ENCODE data around the gene TBC1D8.

TBC1D8 gene

GRCh38 chr2:101109451-101110118 is 41.6 kb downstream of the TBC1D8 start:
- no peak for DNase-seq

GRCh38 chr2:101108357-101108756 is 42.8 kb downstream of the TBC1D8 start:
- no peak for DNase-seq

DNA sequence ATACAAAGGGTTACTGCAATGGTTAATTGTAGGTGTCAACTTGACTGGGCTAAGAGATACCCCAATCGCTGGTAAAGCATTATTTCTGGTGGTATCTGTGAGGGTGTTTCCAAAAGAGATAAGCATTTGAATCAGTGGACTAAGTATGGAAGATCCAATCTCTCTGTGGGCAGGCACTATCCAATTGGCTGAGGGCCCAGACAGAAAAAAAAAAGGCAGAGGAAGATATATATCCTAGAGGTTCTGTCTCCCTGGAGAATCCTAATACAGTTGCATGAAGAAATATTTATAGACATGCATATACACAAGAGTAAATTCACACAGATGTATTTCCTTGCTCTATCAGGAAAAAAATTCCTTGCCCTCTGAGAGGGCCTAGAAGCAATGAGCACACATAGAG is 43.9 kb downstream of the TBC1D8 start:
- DNase-seq: no peak

DNA sequence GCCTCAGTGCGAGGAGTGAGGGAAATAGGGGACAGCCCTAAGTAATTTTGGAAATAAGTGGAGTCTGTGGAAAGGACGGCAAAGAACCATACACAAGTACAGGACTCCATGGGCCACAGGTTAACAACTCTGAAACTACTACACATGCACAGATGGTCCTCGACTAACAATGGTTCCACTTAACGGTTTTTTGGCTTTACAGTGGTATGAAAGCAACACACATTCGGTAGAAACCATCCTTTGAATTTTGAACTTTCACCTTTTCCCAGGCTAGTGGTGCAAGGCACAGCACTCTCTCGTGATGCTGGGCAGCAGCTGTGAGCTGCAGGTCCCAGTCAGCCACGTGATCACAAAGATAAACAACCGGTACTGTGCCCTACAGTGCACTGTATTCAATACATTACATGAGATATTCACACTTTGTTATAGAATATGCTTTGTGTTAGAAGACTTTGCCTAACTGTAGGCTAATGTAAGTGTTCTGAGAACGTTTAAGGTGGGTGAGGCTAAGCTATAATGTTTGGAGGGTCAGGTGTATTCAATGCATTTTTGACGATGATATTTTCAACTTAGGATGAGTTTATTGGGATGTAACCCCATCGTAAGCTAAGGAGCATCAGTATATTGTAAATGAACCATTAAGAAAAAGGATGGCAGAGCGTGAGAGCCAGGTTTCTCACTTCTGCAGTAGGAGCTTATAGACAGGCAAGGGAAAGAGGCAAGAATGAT is 44.6 kb downstream of the TBC1D8 start:
- DNase-seq: no peak

DNA sequence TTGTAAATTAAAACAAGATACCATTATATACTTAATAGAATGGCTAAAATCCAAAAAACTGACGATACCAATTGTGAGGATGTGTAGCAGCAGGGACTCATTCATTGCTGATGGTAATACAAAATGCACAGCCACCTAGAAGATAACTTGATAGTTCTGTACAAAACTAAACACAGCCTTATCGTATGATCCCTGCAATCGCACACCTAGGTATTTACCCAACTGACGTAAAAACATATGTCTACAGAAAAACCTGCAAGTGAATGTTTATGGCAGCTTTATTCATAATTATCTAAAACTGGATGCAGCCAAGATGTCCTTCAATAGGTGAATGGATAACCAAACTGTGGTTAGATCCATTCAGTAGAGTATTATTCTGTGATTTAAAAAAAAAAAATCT is 45.5 kb downstream of the TBC1D8 start:
- no peak for DNase-seq

- DNase-seq: no peak
Observed at GRCh38 chr2:101097638-101098037, 53.5 kb downstream of the TBC1D8 start.

GRCh38 chr2:101096619-101097142 is 54.5 kb downstream of the TBC1D8 start:
- DNase-seq: no peak

DNA sequence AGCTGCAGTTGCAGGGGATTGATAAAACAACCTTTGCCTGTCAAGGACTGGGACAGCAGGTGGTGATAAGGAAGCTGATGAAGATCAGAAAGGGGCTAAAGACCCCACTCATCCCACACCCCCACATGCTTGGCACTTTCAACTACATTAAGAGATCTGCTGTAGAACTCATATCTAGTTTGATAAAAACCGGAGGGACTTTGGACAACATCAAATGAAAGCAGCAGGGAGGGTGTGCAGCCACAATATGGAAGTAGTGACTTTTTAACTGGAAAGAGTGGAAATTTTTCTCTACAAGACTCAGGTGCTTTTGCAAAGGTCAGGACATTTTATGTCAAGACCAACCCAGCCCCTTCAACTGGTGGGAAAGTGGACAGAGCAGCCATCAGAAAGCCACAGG is 56.8 kb downstream of the TBC1D8 start:
- DNase-seq: no peak

GRCh38 chr2:101089942-101090799 is 61.0 kb downstream of the TBC1D8 start:
- DNase-seq: no peak

GRCh38 chr2:101089419-101089818 is 61.8 kb downstream of the TBC1D8 start:
- DNase-seq: no peak

GRCh38 chr2:101087638-101088037 is 63.5 kb downstream of the TBC1D8 start:
- DNase-seq: no peak

- DNase-seq: no peak
Observed at GRCh38 chr2:101083613-101084012, 67.6 kb downstream of the TBC1D8 start.

DNA sequence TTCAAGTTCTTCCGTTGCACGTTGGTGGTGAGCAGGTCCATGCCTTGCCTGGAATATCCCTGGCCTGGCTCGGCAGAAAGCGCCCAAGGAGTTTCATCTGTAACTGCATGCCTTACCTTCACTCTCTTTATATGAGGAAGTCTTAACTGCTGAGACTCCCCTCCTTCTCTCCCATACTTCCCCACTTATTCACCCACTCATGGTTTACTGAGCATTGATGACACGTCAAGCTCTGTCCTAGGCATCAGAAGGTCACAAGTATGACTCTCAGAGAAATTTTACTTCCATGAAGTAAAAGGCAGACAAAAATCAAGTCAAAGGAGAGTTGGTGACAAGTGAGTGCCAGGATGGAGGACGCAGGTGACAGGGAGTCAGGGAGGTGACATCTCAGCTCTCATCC is 68.2 kb downstream of the TBC1D8 start:
- no peak for DNase-seq

DNA sequence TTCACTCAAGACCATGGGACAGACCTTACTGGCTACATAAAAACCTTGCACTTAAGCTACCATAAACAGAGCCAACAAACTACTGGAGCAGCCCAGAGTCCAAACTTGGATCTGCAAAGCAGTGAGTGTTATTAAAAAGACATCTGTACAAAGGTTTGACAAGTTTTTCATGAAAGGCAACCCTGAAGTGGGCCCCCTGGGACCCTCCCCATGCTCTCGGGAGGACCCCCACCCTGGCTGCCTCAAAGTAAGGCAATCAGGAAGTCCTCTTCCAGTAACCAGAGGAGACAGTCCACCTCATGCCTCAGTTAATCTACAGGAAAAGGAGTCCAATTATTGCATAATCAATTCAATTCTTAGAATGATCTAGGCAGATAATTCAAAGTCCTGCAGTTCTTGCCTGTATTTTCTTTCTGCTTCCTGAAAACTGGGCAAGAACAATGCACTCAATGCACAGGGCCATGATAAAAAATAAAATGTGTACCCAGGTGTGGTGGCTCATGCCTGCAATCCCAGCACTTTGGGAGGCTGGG is 69.7 kb downstream of the TBC1D8 start:
- no peak for DNase-seq

DNA sequence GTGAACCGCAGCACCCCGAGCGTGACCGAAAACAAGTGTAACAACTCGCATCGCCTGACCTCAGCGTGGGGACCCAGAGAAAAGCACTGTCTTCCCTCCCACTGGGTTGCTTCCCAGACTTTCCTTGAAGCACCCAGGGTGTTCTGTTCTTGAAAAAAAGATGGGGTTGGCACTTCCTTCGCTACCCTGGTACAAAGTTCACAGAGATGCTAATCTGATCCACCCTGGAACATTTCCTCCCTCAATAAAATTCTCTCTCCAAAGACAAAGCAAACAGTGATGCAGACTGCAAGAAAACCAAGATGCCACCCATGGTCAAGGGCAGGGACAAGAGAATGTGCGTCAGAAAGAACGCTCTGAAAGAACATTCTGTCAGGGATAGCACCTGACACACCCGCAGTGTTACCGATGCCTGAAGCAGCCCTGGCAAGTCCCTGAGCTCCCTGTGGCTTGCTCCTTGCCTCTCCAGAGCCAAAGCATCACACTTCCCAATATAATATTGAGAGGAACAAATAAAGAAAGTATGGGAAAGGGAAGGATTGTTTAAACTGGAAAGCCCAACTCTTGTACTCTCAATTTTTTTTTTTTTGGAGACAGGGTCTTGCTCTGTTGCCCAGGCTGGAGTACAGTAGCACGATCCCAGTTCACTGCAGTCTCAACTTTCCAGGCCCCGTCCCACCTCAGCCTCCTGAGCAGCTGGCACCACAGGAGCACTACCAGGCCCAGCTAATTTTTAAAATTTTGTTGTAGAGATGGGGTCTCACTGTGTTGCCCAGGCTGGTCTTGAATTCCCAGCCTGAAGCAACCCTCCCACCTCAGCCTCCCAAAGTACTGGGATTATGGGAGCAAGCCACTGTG is 70.7 kb downstream of the TBC1D8 start:
- DNase-seq: no peak

DNA sequence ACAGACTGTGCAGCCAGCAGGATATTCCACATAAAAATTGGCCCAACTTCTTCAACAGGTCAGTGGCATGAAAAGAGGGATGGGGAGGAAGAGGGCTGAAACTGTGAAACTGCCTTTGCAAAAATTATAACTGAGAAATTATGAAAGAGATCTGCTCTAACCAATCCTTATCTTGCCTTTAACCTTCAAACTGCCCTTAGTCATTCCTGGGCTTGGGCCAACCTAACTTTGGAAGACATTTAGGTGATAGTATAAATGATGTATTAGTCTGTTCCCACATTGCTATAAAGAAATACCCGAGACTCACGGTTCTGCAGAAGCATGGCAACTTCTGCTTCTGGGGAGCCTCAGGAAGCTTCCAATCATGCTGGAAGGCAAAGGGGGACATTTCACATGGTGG is 74.6 kb downstream of the TBC1D8 start:
- no peak for DNase-seq

DNA sequence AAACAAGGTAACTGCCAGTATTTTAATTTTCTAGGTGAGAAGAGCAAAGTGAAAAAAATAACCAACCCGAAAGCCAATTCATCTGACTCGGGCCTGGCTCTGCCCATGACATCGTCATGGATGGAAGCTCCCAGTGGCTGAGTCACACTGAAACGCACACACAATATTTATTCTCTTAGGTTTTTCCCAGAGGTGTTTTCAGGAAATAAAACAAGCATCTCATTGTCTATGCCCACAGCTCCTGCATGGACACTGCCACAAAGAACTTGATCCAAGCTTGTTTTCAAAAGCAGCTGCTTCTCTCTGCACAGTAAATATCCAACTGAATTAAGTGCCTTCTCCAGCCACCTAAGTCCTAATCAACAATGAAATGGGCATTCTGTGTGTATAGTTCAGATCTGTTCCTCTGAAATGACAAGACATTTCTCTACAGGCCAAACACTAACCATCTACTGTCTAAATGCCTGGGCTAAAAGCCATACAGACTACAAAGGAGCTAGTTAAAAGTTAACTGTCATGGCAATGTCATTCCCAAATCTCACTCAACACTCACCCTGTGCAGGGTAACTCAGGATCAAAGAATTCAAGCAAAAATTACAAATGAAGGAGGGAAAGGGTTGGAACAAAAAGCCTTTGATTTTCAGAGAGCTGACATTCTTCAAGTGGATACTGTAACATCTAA is 86.2 kb downstream of the TBC1D8 start:
- DNase-seq: no peak

- no peak for DNase-seq
Observed at GRCh38 chr2:101064505-101064867, 86.7 kb downstream of the TBC1D8 start.

DNA sequence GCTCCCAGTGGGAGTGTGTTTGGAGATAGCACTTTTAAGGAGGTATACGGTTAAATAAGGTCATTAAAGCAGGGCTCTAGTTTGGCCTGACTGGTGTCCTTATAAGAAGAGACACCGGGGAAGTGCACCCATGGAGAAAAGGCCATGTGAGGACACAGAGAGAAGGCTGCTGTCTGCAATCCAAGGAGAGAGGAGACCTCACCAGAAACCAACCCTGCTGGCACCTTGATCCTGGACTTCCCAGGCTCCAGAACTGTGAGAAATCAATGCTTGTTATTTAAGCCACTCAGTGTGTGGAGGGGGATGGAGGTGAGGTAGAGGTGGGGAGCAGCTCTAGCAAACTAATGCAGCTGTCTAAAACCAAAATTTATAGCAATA is 87.1 kb downstream of the TBC1D8 start:
- DNase-seq: no peak

GRCh38 chr2:101063352-101064124 is 87.6 kb downstream of the TBC1D8 start:
- DNase-seq: no peak

DNA sequence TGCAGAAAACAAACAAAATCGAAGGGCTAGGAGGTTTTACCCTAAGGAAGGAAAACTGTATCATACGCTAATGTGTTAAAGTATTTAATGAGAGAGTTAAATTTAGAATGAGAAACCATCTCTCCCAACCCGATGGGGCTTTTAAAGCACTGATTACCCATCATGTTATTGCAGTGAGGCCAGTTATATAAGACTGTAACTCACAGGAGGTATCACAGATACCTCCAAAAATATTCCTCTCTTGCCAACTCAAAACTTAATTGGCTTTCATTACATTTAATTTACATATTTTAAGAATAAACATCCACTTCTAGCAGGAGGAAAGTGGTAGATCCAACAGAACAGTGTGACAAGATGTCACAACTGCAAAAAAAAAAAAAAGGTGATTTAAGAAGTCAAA is 92.8 kb downstream of the TBC1D8 start:
- DNase-seq: no peak

Measured in NCI-H187 (cell line).